Activated effector memory CD4-positive, alpha-beta T cell treated with Interleukin-2 at 50 U/mL for 16 hours (primary cell): ENCODE results near the gene PLEKHJ1.

Source experiments
- DNase-seq: peaks from one replicate; pipeline ENCODE4 v3.0.0-alpha.2; 2020

PLEKHJ1 gene

GRCh38 chr19:2234996-2235380 lies 1.1 kb downstream of the PLEKHJ1 start:
- no peak for DNase-seq

DNA sequence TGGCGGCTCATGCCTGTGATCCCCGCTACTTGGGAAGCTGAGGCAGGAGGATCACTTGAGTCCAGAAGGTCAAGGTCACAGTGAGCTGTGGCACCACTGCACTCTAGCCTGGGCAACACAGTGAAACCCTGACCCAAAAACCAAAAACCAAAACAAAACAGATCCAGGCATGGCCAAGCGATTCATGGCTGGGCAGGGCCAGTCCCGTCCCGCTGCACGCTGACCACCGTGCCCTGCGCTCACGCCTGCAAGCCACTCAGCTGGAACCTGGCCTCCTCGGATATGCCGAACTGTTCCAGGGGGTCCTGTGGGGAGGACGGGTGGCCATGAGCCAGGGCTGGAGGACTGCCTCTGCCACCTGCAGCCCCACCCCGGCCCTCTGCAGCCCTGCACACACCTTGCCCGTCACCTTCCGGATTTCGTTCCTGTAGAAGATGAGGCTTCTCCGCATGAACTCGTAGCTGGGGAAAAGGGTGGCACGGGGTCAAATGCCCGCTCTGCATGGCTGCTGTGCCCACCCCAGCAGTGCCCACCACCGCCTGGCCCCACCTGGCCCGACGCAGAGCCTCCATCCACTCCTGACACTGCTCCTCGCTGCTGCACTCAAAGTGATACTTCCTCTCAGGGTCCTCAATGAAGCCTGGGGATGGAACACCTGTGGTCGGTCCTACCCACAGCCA lies 2.4 kb downstream of the PLEKHJ1 start:
- no peak for DNase-seq

DNA sequence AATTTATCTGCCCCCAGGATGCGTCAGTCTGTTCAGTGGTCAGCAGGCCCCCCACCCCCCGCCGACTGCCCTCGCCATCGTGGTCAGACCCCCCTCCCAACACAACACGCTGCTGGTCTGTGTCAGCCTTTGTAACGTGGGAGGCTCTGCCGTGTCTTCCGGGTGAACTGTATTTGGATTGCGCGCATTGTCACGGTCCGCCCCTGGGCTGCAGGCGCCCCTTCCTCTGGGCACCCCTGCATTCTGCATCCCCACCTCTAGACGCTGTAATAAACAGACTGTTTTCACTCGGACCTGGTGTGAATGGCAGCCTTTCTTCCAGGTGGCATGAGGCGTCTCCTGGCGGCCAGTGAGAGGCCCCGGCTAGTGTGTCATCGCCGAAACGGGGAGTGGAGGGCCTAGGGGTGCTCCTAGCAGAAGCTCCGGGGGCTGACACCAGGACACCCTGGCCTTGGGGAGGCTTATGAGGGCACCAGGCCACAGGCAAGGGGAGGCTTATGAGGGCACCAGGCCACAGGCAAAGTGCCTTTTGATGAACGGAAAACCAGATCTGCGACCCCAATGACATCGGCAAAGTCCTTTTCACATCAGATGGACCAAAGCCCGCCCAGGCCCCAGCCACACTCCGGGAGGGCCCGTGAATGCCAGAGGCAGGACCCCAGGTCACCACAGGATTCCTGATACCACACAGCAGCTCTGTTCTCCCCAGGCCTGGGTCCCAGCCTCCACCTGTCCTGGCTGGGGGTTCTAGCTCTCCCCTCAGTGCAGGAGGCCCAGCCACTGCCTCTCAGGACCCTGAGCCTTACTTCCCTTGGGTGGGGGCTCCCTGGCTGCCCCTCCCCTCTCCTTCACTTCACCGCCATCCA lies 3.6 kb downstream of the PLEKHJ1 start:
- no peak for DNase-seq

DNA sequence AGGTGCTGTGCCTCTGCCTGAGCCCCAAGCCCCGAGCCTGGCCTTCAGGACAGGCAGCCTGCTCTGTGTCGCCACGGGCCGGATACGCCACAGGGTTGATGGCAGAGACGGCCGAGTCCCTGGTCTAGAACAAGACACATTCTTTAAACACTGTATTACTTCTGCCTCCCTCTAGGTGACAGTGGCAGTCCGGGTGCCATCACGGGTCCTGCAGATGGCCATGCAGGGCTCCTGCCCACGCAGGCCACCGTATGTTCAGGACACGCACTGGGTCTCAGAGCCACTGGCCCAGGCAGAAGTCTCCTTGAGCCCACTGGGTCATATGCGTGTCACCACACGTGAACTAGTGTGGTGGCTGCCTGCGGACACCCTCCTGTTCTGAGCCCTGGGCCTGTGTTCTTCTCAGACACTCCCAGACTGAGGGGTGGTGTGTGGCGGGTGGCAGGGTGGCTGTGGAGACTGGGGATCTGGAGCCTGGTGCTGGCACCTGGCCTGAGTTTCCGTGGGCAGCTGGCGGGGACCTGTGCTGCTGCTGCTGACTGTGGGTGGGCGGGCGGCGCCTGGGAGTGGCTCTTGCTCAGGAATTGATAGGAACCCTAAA lies 4.4 kb downstream of the PLEKHJ1 start:
- no peak for DNase-seq

GRCh38 chr19:2230807-2231533 lies 5.2 kb downstream of the PLEKHJ1 start:
- DNase-seq: no peak

GRCh38 chr19:2230033-2230531 lies 6.0 kb downstream of the PLEKHJ1 start:
- DNase-seq: no peak

GRCh38 chr19:2229103-2230032 lies 6.8 kb downstream of the PLEKHJ1 start:
- DNase-seq: no peak

DNA sequence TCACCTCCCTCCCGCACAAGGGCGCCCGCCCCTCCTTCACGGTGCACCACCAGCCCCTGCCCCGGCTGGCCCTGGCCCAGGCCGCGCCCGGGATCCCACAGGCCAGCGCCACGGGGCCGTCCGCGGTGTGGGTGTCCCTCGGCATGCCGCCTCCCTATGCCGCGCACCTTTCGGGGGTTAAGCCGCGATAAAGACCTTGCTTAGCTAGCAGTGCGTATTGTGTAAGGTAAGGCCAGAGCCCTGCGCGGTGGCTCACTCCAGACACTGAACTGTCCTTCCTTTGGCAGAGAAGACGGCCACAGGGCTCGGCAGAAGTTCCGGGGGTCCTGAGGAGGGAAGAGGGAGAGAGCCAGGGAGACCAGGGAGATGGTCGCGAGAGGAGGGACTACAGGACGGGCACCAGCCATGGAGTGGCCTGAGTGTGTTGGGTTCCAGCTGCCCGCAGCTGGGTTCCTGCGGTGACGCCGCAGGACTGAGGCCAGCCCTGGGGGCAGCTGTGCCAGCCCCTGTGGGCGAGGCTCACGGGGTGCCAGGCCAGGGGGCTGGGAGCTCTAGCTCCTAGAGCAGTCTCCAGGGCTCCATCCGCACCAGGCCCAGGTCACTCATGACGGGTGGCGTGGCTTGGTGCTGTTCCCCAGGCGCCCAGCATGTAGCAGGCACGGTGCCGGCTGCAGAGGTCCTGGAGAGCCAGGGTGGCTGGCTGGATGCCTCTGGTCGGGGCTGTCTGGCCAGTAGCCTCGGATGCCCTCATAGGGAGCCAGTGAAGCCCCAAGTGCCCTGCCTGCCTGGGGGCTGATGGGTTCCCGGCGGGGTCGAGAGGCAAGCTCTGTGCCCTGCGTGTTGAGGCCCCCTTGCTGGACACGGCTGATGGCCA lies 7.7 kb downstream of the PLEKHJ1 start:
- no peak for DNase-seq

GRCh38 chr19:2227415-2228156 lies 8.5 kb downstream of the PLEKHJ1 start:
- DNase-seq: no peak

DNA sequence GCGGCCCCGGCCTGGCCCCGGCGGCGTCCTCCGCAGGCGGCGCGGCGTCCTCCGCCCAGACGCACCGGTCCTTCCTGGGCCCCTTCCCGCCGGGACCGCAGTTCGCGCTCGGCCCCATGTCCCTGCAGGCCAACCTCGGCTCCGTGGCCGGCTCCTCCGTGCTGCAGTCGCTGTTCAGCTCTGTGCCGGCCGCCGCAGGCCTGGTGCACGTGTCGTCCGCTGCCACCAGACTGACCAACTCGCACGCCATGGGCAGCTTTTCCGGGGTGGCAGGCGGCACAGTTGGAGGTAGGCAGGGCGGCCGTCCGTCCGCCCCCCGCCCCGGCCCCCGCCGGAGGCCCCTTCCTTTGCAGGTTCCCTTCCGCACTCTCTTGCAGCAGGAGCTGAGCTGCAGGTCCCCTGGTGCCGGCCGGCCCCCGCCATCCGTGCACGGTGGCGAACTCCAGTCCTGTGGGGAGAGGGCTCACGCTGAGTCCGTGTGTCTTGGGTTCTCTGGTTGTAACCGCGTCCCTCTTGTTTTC lies 9.2 kb downstream of the PLEKHJ1 start:
- DNase-seq: no peak

GRCh38 chr19:2226051-2226839 lies 9.9 kb downstream of the PLEKHJ1 start:
- no peak for DNase-seq

DNA sequence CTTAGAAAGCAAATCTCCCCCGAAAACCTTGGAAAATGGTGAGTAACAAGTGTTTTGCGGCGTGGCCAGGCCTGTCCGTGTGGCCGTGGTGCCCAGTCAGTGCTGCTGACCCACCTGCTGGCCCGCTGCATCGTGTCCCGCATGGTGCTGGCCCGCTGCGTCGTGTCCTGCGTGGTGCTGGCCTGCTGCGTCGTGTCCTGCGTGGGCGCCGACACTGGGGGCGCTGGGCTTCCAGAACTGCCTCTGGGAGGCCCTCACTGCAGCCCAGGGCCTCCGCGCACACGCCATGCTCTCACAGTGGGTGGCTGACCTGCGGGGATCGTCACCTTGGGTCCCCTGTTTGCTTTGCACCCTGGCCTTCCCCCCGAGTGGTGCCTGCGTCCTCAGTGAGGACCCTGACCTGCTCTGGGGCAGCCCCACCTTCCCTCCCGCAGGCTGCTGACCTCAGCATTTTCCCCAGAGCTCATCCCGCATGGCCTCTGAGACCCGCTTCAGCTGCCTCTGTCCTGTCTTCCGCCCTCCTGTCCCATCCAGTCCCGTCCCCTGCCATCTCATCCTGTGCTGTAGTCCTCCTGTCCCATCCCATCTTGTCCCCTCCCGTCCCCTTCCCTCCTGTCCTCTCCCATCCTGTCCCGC lies 10.6 kb downstream of the PLEKHJ1 start:
- no peak for DNase-seq

GRCh38 chr19:2224754-2225349 lies 11.3 kb downstream of the PLEKHJ1 start:
- DNase-seq: no peak

DNA sequence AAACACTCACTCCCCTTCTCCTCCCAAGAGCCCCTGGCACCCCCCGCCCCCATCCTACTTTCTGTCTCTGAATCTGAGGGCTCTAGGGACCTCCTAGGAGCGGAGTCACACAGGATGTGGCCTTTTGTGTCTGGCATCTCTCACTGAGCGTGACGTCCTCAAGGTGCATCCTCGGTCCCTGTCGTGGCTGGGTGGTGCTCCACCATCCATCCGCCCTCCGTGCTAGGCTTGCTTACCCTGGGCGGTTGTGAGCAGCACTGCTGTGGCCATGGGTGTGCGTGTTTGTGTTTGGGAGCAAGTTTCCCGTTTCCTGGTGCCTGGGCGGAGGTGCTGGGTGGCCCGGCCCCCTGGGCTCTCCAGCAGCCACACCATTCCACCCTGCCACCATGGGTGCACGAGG lies 12.2 kb downstream of the PLEKHJ1 start:
- no peak for DNase-seq

- DNase-seq: no peak
These were observed 12.7 kb downstream of the PLEKHJ1 start for GRCh38 chr19:2223391-2223790.

- no peak for DNase-seq
These were observed 14.2 kb downstream of the PLEKHJ1 start for GRCh38 chr19:2221918-2222317.

DNA sequence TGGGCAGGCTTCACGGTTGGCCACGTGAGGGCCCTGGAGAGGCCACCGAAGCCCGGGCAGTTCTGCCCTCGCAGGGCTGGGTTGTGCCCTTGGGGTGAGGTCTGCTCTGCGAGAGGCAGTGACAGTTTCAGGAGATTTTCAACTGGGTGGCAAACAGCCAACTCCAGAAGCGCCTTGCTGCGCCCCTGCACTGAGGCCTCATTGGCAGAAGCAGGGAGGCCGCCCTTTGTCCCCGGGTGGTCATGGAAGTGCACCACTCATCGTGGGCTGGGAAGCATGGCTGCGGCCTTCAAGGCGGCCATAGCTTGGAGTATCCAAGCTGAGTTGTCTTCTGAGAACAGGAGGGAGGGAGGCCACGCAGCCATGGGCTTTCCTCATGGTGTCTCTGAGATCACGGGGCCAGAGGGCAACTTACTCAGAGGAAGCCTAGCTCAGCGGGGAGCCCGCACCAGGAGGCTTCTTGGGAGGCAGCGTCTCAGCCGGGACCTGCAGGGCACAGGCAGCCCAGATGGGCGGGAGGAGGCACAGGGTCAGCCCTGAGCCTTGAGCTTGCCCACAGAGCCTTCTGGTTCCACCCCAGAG lies 14.8 kb downstream of the PLEKHJ1 start:
- DNase-seq: no peak

- no peak for DNase-seq
These were observed 16.4 kb downstream of the PLEKHJ1 start for GRCh38 chr19:2219726-2220125.
